ENCODE results near the gene DYNC1I2.

The DYNC1I2 gene

DNA sequence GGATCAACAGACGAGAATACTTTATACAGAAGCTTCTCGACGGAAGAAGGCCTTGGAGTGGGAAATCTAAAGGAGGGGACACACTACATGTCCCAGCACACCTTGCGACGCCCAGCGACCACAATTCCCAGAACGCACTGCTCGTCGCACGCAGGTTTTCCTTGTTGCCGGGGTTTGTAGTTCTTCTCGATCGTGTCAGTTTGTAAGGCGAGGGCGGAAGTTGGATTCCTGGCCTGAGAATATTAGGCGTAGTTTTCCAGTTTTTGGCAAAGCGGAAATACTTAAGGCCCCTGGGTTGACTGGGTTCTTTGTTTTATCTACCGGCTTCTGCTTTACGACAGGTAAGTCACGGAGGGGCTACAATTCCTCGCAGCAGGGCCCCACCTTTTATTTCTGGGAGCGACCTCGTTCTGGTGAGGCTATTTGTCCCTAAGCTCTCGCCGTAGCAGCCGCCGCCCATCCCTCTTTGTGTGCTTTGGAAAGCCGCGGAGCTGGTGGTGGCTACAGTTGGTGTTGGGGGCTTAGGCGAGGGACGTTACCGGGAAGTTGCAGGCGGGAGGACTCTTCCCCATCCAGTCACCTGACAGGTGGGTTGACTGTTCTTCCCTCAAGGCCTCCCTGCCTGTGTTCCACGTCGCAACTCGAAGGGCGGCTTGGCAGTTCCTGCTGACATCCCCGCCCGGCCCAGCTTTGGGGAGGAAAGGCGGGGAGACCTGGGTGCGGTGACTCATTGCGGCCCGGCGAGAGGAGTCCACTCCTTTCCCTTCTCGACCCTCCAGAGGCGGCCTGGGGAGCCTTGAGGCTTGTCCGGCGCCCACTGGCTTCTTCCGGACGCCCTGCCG lies at the start of gene DYNC1I2:
TSS of gene DYNC1I2 (plus strand) at position 183 of the 842 bp plus-strand sequence. CDS start 2,687 bp downstream, outside the sequence.
- peak within 1 kb of the TSS; percentile 95 to 96 for H3K27ac Mint-ChIP-seq
- H3K4me1 Mint-ChIP-seq: peaks cover 20% of the 10 kb centered on the region
- peak within 1 kb of the TSS; percentile 93 to 97 for H3K4me3 Mint-ChIP-seq
- no peaks in the 10 kb centered on the region for H3K9me3 Mint-ChIP-seq
- peak; percentile 84 for ATAC-seq
- H3K27me3 Mint-ChIP-seq: no peaks in the 10 kb centered on the region
- peak; percentile 64 to 73 for DNase-seq

DNA sequence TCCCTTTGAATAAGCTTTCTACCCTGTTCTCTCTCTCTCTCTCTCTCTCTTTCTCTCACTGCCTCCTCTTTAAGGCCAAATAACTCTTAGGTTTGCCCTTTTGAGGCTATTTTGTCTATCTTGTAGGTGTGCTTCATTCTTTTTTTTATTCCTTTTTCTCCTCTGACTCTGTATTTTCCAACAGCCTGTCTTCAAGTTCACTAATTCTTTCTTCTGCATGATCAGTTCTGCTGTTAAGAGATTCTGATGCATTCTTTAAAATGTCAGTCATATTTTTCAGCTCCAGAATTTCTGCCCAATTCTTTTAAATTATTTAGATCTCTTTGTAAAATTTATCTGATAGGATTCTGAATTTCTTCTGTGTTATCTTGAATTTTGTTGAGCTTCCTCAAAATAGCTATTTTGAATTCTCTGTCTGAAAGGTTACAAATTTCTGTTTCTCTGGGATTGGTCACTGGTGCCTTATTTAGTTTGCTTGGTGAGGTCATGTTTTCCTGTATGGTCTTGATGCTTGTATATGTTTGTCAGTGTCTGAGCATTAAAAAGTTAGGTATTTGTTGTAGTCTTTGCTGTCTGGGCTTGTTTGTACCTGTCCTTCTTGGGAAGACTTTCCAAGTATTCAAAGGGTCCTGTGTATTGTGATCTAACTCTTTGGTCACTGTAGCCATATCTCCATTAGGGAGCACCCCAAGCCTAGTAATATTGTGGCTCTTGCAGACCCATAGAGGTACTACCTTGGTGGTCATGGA lies 35.4 kb upstream of the DYNC1I2 start:
- H3K9me3 Mint-ChIP-seq: peaks cover 21 to 23% of the 10 kb centered on the region in 2 donors
- H3K4me3 Mint-ChIP-seq: no peak overlapping the region
- DNase-seq (no peak), ATAC-seq (no peak)
- H3K27ac Mint-ChIP-seq: no peak overlapping the region
- no peaks in the 10 kb centered on the region for H3K4me1 Mint-ChIP-seq
- H3K27me3 Mint-ChIP-seq: peaks cover 27% of the 10 kb centered on the region

DNA sequence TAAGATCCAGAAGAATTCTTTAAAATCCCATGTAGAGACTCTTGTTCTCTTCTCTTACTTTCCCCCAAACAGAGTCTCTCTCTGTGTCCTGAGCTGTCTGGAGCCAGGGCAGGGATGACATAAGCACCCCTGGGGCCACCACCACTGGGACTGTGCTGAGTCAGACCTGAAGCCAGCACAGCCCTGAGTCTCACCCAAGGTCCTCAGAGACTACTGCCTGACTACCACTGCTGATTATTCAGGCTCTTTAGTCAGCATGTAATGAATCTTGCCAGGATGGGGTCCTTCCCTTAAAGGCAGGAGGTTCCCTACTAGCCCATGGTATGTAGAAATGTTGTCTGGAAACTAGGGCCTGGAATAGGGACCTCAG lies 34.9 kb upstream of the DYNC1I2 start:
- no peak overlapping the region for H3K4me3 Mint-ChIP-seq
- no peaks in the 10 kb centered on the region for H3K4me1 Mint-ChIP-seq
- ATAC-seq (no peak), DNase-seq (no peak)
- H3K27me3 Mint-ChIP-seq: peaks cover 32% of the 10 kb centered on the region
- no peak overlapping the region for H3K27ac Mint-ChIP-seq
- H3K9me3 Mint-ChIP-seq: peaks cover 21 to 23% of the 10 kb centered on the region in 2 donors

DNA sequence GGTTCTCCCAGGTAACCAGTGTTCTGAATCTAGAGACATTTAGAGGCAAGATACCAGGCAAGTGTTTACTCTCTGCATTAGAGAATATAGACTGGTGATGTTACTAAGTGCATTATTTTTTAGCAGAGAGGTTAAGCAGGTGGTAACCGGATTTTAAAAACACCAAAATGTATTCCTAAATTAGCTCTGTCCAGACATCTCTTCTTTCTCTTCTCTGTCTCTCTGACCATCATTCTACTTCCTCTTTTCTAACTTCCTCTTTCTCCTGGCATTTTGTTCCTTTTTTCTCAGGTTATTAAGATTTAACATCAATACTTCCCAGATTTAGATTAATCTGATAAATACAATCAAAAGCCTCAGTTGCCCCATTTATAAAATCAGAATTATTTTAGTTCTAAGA lies 31.7 kb upstream of the DYNC1I2 start:
- peaks cover 7 to 16% of the 10 kb centered on the region in 2 donors for H3K9me3 Mint-ChIP-seq
- DNase-seq (no peak), ATAC-seq (no peak)
- no peak overlapping the region for H3K4me3 Mint-ChIP-seq
- no peaks in the 10 kb centered on the region for H3K4me1 Mint-ChIP-seq
- H3K27me3 Mint-ChIP-seq: peaks cover 32% of the 10 kb centered on the region
- H3K27ac Mint-ChIP-seq: no peak overlapping the region

DNA sequence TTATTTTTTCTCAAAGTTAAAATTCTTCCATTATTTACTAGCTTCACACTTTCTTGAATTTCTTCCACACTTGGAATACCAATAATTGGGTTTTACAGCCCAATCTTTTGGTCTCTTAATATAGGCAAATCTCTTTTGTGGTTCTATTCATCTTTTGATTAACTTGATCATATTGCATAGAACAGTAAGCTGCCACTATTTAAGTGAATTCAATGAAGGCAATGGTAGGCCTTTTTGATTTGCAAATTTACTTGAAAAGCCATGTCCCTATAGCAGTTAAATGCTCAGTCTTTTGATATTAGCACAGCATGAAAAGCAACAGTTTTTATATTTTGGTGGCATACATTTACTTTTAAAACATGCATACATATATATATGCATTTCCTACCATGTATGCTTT lies 20.2 kb upstream of the DYNC1I2 start:
- no peak for ATAC-seq
- no peaks in the 10 kb centered on the region for H3K4me1 Mint-ChIP-seq
- H3K27me3 Mint-ChIP-seq: peaks cover 17% of the 10 kb centered on the region
- no peak overlapping the region for H3K27ac Mint-ChIP-seq
- no peak for DNase-seq
- H3K4me3 Mint-ChIP-seq: no peak overlapping the region
- no peaks in the 10 kb centered on the region for H3K9me3 Mint-ChIP-seq

DNA sequence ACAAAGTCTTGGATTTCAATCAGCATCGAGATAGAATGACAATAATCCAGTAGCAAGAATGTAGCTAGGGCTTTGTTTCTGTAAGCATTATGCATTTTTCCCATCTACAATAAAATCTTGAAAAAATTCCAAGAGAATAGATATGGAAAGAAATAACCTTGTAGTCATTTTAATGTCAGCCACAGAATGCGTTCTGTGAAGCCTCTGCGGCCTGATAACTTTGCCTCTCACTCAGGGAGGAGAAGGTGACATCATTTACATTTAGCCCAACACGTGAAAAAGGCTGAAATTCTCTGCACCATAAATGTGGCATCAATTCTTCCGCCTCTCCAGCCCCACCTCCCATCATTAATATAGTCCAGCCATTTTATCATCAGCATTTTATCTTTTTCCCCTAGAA lies 19.1 kb upstream of the DYNC1I2 start:
- H3K9me3 Mint-ChIP-seq: no peaks in the 10 kb centered on the region
- DNase-seq: no peak
- no peak for ATAC-seq
- H3K27ac Mint-ChIP-seq: no peak overlapping the region
- H3K4me1 Mint-ChIP-seq: no peaks in the 10 kb centered on the region
- H3K27me3 Mint-ChIP-seq: peaks cover 13% of the 10 kb centered on the region
- H3K4me3 Mint-ChIP-seq: no peak overlapping the region

DNA sequence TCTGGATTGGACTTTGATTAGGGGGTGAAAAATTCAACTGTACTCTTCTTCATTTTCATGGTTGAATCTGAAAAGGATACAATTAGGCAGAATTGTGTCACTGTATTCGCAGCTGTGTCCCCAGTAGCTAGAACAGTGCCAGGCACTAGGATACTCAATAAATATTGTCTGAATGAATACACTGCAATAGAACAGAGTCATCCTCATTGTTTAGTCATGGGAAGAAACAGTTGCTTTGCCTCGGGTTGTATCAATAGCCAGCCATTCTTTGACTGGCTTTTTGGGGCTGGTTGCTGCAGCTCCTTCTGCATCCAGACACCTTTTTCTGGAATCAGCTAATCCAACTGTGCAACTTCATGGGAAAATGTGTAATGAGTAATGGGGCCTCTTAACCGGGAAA lies 18.1 kb upstream of the DYNC1I2 start:
- ATAC-seq (no peak), DNase-seq (no peak)
- no peak overlapping the region for H3K27ac Mint-ChIP-seq
- no peaks in the 10 kb centered on the region for H3K9me3 Mint-ChIP-seq
- H3K4me3 Mint-ChIP-seq: no peak overlapping the region
- no peaks in the 10 kb centered on the region for H3K4me1 Mint-ChIP-seq
- peaks cover 7% of the 10 kb centered on the region for H3K27me3 Mint-ChIP-seq

DNA sequence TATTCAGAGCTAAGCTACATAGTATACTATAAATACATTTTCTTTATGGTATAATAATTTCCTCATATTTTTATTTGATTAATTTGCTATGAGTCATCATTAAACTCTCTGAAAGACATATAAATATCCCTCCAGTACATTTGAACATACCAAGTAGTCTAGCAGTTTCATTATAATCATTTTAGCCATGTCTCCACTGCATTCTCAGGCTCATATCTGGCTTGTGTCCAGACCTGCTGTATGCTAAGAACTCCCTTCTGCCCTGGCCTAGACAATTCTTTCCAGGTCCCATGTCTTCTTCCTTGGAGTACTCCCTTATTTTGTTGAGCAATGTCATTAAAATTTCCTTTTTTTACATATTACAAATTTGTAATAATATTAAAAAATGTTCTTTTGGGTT lies 16.6 kb upstream of the DYNC1I2 start:
- H3K27me3 Mint-ChIP-seq: peaks cover 7% of the 10 kb centered on the region
- no peaks in the 10 kb centered on the region for H3K9me3 Mint-ChIP-seq
- no peak for DNase-seq
- no peak overlapping the region for H3K4me3 Mint-ChIP-seq
- H3K4me1 Mint-ChIP-seq: no peaks in the 10 kb centered on the region
- H3K27ac Mint-ChIP-seq: no peak overlapping the region
- ATAC-seq: no peak

DNA sequence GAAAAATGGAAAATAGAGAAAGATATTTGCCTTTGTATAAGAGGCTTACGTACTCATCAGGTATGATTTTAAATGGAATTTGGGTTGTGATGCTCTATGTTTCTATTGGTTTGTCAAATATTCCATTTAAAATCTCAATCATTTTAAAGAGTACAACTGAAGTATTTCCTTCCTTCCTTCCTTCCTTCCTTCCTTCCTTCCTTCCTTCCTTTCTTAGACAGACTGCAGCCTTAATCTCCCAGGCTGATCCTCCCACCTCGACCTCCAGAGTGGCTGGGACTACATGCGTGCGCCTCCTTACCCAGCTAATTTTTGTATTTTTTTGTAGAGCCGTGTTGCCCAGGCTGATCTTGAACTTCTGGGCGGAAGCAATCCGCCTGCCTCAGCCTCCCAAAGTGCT lies 15.4 kb upstream of the DYNC1I2 start:
- H3K4me1 Mint-ChIP-seq: no peaks in the 10 kb centered on the region
- no peak for ATAC-seq
- no peak overlapping the region for H3K27ac Mint-ChIP-seq
- no peak for DNase-seq
- peaks cover 7% of the 10 kb centered on the region for H3K27me3 Mint-ChIP-seq
- no peak overlapping the region for H3K4me3 Mint-ChIP-seq
- no peaks in the 10 kb centered on the region for H3K9me3 Mint-ChIP-seq

DNA sequence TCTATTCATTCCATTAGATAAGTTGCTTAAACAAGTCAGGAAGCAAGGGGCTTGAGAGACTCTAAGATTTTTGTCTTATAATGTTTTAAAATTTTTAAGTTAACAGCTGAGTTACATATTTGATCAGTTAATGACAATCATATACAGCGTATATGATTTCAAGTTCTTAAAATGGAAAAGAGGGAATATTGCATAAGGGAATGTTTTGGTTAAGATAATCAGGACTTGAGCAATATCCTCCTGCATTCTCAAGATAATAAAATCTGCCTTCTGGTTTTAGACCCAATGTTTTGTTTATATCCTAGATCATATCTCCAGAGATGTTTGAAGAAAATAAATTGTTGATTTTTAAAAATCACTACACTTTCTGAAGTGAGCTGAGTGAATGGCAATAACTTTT lies 13.4 kb upstream of the DYNC1I2 start:
- Mint-ChIP-seq H3K4me1 (no peaks in the 10 kb centered on the region), H3K27ac (no peak overlapping the region), H3K27me3 (peaks cover 7% of the 10 kb centered on the region), H3K4me3 (no peak overlapping the region), H3K9me3 (no peaks in the 10 kb centered on the region)
- no peak for ATAC-seq
- no peak for DNase-seq

DNA sequence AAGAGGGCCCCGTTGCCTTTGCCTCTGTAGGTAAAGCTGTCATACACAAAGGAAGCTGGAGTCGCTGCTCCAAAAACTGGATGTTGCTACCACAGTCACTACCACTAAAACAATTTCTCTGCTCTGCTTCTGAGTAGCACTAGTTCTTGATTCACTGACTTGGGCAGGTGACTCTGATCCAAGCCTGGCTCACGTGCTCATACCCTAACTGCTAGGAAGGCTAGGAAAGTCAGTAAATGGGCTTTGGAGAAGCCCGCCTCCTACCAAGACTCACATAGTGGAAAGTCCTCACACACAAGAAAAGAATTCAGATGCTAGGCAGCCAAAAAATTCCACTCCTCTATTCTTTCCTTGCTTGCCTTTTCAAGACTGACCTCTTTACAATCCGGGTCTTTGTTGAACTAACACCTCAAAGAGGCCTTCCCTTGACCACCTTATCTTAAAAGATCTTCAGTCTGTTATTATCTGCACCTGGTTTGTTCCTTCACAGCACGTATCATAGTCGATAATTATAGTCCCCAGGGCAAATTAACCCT lies 11.4 kb upstream of the DYNC1I2 start:
- Mint-ChIP-seq H3K4me1 (no peaks in the 10 kb centered on the region), H3K27ac (no peak overlapping the region), H3K27me3 (peaks cover 7% of the 10 kb centered on the region), H3K4me3 (no peak overlapping the region), H3K9me3 (no peaks in the 10 kb centered on the region)
- DNase-seq (no peak), ATAC-seq (no peak)

DNA sequence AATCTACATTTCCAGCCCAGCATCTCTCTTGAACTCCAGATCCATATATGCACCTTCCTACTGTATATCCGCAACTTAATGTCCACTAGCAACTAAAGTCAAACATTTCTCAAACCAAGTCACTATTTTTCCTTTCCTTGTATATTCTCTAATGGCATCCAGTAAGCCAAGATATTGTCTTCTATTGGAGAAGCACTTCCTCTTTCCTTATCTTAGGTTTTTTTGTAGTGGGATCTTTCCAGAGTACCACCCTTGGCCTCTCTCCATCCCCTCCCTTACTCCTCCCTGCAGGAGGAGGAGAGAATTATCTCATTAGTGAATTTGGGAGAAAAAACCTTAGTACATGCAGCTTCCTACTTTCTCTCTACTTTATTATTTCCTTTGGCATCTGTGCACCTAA lies 8.7 kb upstream of the DYNC1I2 start:
- no peak overlapping the region for H3K4me3 Mint-ChIP-seq
- ATAC-seq (no peak), DNase-seq (no peak)
- no peaks in the 10 kb centered on the region for H3K4me1 Mint-ChIP-seq
- H3K27me3 Mint-ChIP-seq: no peaks in the 10 kb centered on the region
- H3K9me3 Mint-ChIP-seq: no peaks in the 10 kb centered on the region
- no peak overlapping the region for H3K27ac Mint-ChIP-seq

DNA sequence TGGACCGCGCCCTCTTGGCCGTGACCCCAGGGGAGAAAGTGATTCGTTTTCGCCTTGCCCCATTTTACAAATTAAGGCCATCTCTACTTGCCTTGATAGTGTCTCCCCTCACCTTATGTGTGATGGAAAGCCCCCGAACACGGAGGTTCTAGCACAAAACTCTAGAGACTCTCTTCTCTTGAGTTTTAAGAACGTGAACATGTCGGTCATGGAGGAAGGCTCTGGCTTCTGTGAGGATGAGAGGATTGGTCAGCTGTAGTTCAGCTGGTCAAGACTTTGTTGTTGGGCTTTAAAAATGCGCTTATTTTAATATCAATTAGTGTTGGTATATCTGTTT lies 828 bp downstream of the DYNC1I2 start:
- peaks cover 20% of the 10 kb centered on the region for H3K4me1 Mint-ChIP-seq
- ATAC-seq (no peak), DNase-seq (no peak)
- H3K4me3 Mint-ChIP-seq: peak overlapping the region; percentile 93 to 97
- H3K27ac Mint-ChIP-seq: peak overlapping the region; percentile 95 to 96
- H3K9me3 Mint-ChIP-seq: no peaks in the 10 kb centered on the region
- H3K27me3 Mint-ChIP-seq: no peaks in the 10 kb centered on the region

DNA sequence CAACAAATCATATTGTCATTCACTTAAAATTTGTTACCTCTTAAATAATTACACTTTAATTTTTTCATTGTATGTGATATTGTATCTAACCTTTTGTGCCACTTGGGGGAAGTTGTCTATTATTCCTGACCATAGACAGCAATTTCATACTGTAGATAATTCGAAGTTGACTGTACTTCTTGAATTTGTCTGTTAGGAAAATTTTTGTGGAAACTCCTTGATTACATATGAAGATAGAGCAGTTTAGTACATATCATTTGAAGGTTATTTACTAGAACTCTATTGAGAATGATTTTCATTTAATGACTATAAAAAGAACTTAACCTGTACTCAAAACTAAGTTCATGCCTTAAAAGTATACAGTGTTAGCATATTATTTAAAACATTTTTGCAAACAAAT lies 5.1 kb downstream of the DYNC1I2 start:
- Mint-ChIP-seq H3K27ac (no peak overlapping the region), H3K4me3 (no peak overlapping the region), H3K4me1 (peaks cover 16% of the 10 kb centered on the region)

DNA sequence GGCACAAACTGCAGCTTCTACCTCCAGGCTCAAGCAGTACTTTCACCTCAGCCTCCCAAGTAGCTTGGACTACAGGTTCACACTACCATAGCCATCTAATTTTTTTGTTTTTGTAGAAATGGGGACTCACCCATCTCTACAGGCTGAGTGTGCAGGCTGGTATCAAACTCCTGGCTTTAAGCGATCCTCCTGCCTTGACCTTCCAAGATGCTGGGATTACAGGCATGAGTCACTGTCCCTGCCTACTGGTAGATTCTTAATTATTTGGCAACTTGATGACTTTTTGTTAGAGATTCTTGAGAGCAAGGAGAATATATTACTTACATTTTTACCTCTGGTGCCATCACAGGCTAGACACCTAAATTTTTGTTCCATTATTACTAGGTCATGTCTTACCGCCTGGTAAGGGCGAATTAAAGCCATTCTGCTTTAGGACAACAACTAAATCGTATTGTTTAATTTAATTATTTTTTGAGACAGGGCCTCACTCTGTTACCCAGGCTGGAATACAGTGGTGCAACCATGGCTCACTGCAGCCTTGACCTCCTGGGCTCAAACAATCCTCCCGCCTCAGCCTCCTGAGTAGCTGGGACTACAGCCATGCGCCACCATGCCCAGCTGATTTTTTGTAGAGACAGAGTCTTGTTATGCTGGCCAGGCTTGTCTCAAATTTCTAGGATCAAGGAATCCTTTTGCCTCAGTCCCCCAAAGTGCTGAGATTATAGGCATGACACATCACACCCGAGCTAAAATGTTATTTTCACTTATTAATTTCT lies 15.7 kb downstream of the DYNC1I2 start:
- H3K9me3 Mint-ChIP-seq: no peaks in the 10 kb centered on the region
- ATAC-seq: no peak
- no peak overlapping the region for H3K27ac Mint-ChIP-seq
- no peaks in the 10 kb centered on the region for H3K27me3 Mint-ChIP-seq
- H3K4me1 Mint-ChIP-seq: peaks cover 10% of the 10 kb centered on the region
- DNase-seq: no peak
- H3K4me3 Mint-ChIP-seq: no peak overlapping the region

More for the DNA sequence above, 5.1 kb downstream of the DYNC1I2 start:
- no peak for DNase-seq
- H3K9me3 Mint-ChIP-seq: no peaks in the 10 kb centered on the region
- ATAC-seq: no peak
- no peaks in the 10 kb centered on the region for H3K27me3 Mint-ChIP-seq
